Breast epithelium (tissue), 3 donors: ENCODE results near the gene COMT.

Experiments used
- CTCF ChIP-seq, 3 donors: fragments of 450-650 bp; IDR thresholded peaks; one replicate each; pipeline ENCODE4 v1.5.1; 2016 to 2017; ENCODE audit warnings: antibody characterized with exemption in 3 of 3, mild to moderate bottlenecking in 3 of 3, moderate library complexity in 3 of 3
- POLR2A ChIP-seq: fragments of 450-650 bp; IDR thresholded peaks from one replicate; pipeline ENCODE4 v1.6.1; 2016; ENCODE audit warnings: antibody characterized with exemption, mild to moderate bottlenecking, moderate library complexity
- POLR2AphosphoS5 ChIP-seq, 3 donors: sonication (generic); formaldehyde crosslinking; IDR thresholded peaks; one replicate each; pipeline ENCODE4 v1.6.1; 2017; ENCODE audit warnings: antibody characterized with exemption in 3 of 3

- TF ChIP-seq CTCF (IDR thresholded peaks at IDR 0.05), result no peak
- TF ChIP-seq POLR2A, result no peak
- no peak for TF ChIP-seq POLR2AphosphoS5 (IDR thresholded peaks at IDR 0.05)
Measured at GRCh38 chr22:19974268-19974861, 32.8 kb downstream of the COMT start.
